ENCODE data around the gene SERPINA1. TPM values are rescaled to one million over a fixed set of nuclear protein-coding genes. Genes with fewer than 3 reads are reported as not detected.

SERPINA1 gene
- total and polyA plus RNA-seq, 2 of the 13 experiments (the other 11 are each of a cell fraction or from before 2014, with no cell fraction given), result 3,266 to 11,015 TPM

GRCh38 chr14:94340533-94340932, 47.9 kb downstream of the SERPINA1 start (continued):
- TF ChIP-seq ZNF18 (CRISPR knock-in tag; IDR thresholded peaks at IDR 0.05; ENCODE audit: insufficient replicate concordance) (no peak), ARID3A (IDR thresholded peaks at IDR 0.05; ENCODE audit: low read depth, low read length) (peak; percentile 80), SMAD3 (CRISPR knock-in tag; IDR thresholded peaks at IDR 0.05) (peak; percentile 74; the same call in 1 of the 2 replicates), HNRNPK (IDR thresholded peaks at IDR 0.05; ENCODE audit: low read depth, low read length, poor library complexity, severe bottlenecking) (no peak), TMF1 (CRISPR knock-in tag; IDR thresholded peaks at IDR 0.05; ENCODE audit: low read depth) (no peak), HNF4A (CRISPR knock-in tag; IDR thresholded peaks at IDR 0.05) (peak; percentile 92), FLYWCH1 (CRISPR knock-in tag; IDR thresholded peaks at IDR 0.05) (no peak), KLF12 (CRISPR knock-in tag; IDR thresholded peaks at IDR 0.05; ENCODE audit: borderline replicate concordance) (no peak), ZNF230 (CRISPR knock-in tag; IDR thresholded peaks at IDR 0.05) (no peak), SCMH1 (CRISPR knock-in tag; IDR thresholded peaks at IDR 0.05; ENCODE audit: borderline replicate concordance) (no peak), PCBP2 (optimal IDR thresholded peaks at IDR 0.05; ENCODE audit: low read depth, low read length, poor library complexity, severe bottlenecking) (no peak), ZNF281 (CRISPR knock-in tag; IDR thresholded peaks at IDR 0.05; ENCODE audit: borderline replicate concordance) (no peak), KLF13 (CRISPR knock-in tag; IDR thresholded peaks at IDR 0.05) (no peak), ZC3H4 (CRISPR knock-in tag; IDR thresholded peaks at IDR 0.05; ENCODE audit: borderline replicate concordance) (no peak), MYC (CRISPR knock-in tag; IDR thresholded peaks at IDR 0.05; ENCODE audit: borderline replicate concordance) (no peak), ZNF878 (CRISPR knock-in tag; IDR thresholded peaks at IDR 0.05) (no peak), PAXIP1 (CRISPR knock-in tag; conservative IDR thresholded peaks at IDR 0.05) (peak; percentile 97), PHB2 (IDR thresholded peaks at IDR 0.05; ENCODE audit: partially characterized antibody) (no peak), ZNF724P (CRISPR knock-in tag; IDR thresholded peaks at IDR 0.05; ENCODE audit: borderline replicate concordance) (no peak)
